Aorta (tissue), 5 donors: ENCODE measurements around the gene MBD6. TPM values are rescaled to one million over a fixed set of nuclear protein-coding genes. Genes with fewer than 3 reads are reported as not detected.

Experiments used
- ATAC-seq: fragments of 200-7000 bp; cut with Tn5 transposase; one replicate; pipeline ENCODE4 v1.9.1; 2022; ENCODE audit warnings: moderate library complexity; ENCODE audit not compliant: low FRiP score
- DNase-seq, 2 donors: peaks; one replicate each; pipeline ENCODE4 v3.0.0-alpha.2; 2020
- H3K27ac ChIP-seq, 2 donors: one replicate each; pipeline ENCODE4 v1.5.1; 2013; ENCODE audit warnings: low read length in 2 of 2, mild to moderate bottlenecking in 2 of 2, moderate library complexity in 2 of 2, control low read depth in 1 of 2, inconsistent platforms in 1 of 2, low read depth in 1 of 2
- H3K27me3 ChIP-seq, 2 donors: one replicate each; pipeline ENCODE4 v1.6.1; 2013; ENCODE audit warnings: control low read depth in 1 of 2, low read length in 1 of 2, mild to moderate bottlenecking in 1 of 2, moderate library complexity in 1 of 2; ENCODE audit not compliant: insufficient read depth in 2 of 2, control insufficient read depth in 1 of 2
- H3K36me3 ChIP-seq, 2 donors: one replicate each; pipeline ENCODE4 v1.6.1; 2013; ENCODE audit warnings: control low read depth in 1 of 2, low read length in 1 of 2, mild to moderate bottlenecking in 1 of 2; ENCODE audit not compliant: insufficient read depth in 2 of 2, control insufficient read depth in 1 of 2
- H3K4me1 ChIP-seq, 2 donors: one replicate each; pipeline ENCODE4 v1.6.1; 2013; ENCODE audit warnings: low read length in 2 of 2, control low read depth in 1 of 2, mild to moderate bottlenecking in 1 of 2, moderate library complexity in 1 of 2; ENCODE audit not compliant: insufficient read depth in 2 of 2, control insufficient read depth in 1 of 2
- H3K4me3 ChIP-seq, 2 donors: one replicate each; pipeline ENCODE4 v1.5.1; 2013; ENCODE audit warnings: low read length in 2 of 2, control low read depth in 1 of 2, mild to moderate bottlenecking in 1 of 2
- H3K9me3 ChIP-seq: one replicate; pipeline ENCODE4 v1.6.1; 2013; ENCODE audit warnings: mild to moderate bottlenecking, low read length; ENCODE audit not compliant: control insufficient read depth
- WGBS, 2 donors: extraction: QIAGEN DNeasy Blood & Tissue Kit; methylation state at CpG; one replicate each; pipeline ENCODE4 v1.1.7; 2013; 5-methylcytosine and 5-hydroxymethylcytosine counted together
- intact Hi-C, 2 donors: fragments of 100-400 bp; cut with DNase I; formaldehyde crosslinking; loops; one replicate each; pipeline versions ENCODE4 v1.14.2 to v1.15.0; 2022
- polyA plus RNA-seq, 2 donors: library from polyadenylated mRNA; stranded (reverse); fragments of 200-250 nt; gene quantifications; one replicate each; pipeline ENCODE4 v1.2.3, GENCODE V29; 2013
- total RNA-seq, 2 donors: library from RNA; stranded (reverse); fragmentation: NEBNext Ultra II Directional; extraction: Animal tissue kit (Norgen Biotek cat#: 25700); gene quantifications; one replicate each; pipeline ENCODE4 v1.2.1, GENCODE V29; 2021
- donor health status: healthy with polysubstance abuse.
- donor health status: Bipolar disorder and iron deficiency.
- donor health status: DM: no; HTN: no; CAD: no.
- donor health status: DM: no; HTN: no; CAD: no.
- donor health status: DM: yes; HTN: yes; CAD: no.

MBD6 gene
- total and polyA plus RNA-seq, 4 donors = 7.5 to 77.4 (median 69.2) TPM

DNA sequence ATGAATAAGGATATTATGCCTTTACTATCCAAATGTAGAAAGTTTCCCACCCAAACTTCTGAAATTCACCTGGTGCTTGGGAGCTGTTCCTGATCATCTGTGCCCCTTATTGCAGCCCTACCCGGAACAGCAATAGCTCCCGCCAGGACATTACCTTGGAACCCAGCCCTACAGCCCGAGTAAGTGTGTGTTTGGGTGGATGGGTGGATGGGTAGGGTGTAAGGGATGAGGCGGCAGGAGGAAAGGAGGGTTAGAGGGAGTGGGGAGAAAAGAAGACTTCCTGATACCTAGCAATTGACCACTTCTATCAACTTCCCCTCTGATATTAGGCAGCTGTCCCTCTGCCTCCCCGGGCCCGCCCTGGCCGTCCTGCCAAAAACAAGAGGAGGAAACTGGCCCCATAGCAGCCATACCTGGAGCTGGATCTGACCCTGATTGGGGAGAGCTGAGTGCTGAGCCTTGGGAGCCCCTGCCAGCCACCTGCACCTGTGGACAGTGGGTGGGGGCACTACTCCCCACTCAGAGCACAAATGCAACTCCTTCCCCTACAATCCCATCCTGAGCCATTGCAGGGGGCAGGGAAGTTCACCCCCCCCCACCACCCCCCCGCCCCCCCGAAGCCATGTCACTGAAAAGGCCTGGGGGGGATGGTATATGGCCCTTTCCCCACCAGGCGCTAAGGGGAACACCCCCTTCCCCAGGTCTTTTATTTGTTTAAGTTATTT is 6.4 kb downstream of the MBD6 start:
- peak in 1 of 2 donors; percentile 13 for DNase-seq
- WGBS, 2 donors = 64 to 65% methylated on average over 10 of the region's 10 CpGs
- Histone ChIP-seq H3K36me3 (peaks cover 5 to 15% of the 10 kb centered on the region in 2 donors), H3K4me1 (no peaks in the 10 kb centered on the region), H3K27me3 (no peaks in the 10 kb centered on the region), H3K9me3 (no peaks in the 10 kb centered on the region), H3K4me3 (no peak overlapping the region), H3K27ac (no peak overlapping the region)
- no peak for ATAC-seq
- intact Hi-C loops = no loop called here

DNA sequence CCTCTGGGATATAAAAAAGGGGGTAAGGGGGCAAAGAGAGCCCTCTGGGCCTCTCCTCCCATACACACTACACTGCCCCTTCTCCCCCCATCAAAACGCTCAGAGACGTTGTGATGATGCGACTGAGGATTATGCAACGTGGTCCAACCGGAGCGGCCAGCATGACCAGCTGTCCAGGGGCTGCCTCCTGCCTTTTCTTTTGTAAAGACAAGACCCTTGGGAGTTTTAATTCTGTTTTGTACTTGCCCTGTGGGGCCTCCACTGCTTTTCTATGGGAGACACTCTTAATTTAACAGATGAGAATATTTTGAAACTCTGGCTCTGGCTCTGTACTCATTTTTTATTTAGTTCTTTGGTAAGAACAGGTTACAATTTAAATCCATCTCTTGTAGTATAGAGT is 7.2 kb downstream of the MBD6 start:
- Histone ChIP-seq H3K4me3 (no peak overlapping the region), H3K4me1 (no peaks in the 10 kb centered on the region), H3K36me3 (peaks cover 5 to 19% of the 10 kb centered on the region in 2 donors), H3K27ac (no peak overlapping the region), H3K9me3 (no peaks in the 10 kb centered on the region), H3K27me3 (no peaks in the 10 kb centered on the region)
- no peak for DNase-seq
- 67% methylated on average over 6 of the region's 6 CpGs for WGBS, 2 donors
- intact Hi-C loops = no loop called here
- ATAC-seq = no peak

DNA sequence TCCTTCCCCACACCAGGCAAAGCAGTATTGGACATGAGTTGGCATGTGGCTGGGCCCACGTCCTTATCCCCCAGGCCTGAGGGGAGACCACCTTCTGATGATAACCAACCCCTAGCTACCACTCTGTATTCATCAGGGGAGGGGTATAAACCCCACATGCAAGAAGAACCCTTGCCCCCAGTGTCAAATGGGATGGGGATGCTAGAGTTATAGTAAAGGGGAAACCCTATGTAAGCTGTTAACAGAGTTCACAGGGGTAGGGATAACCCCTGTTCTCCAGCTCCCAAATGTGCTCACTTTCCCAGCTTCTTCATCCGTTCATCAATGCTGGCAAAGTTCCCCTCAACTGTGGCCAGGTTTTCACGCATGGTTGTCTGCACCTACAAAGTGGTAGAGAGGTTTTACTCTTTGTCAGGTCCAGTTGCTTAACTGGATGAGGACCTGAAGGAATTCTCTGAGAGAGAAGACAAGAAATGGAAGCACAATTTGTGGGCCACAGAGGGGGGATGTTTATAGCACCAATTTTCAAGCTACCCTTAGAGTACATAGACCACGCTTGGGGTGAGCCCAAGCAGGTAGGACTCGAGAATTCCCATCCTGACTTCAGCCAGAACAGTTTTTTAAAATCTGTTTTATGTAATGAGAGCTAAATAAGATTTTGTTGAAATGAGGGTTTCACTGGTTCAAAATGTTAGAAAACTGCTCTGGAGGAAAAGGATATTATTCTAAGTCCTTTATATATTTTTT is 7.9 kb downstream of the MBD6 start:
- Histone ChIP-seq H3K36me3 (peaks cover 5 to 22% of the 10 kb centered on the region in 2 donors), H3K4me3 (no peak overlapping the region), H3K27ac (no peak overlapping the region), H3K4me1 (no peaks in the 10 kb centered on the region), H3K27me3 (no peaks in the 10 kb centered on the region), H3K9me3 (no peaks in the 10 kb centered on the region)
- ATAC-seq (no peak), DNase-seq (no peak)
- intact Hi-C loops = no loop called here
- WGBS, 2 donors = 68% methylated on average over 5 of the region's 5 CpGs

DNA sequence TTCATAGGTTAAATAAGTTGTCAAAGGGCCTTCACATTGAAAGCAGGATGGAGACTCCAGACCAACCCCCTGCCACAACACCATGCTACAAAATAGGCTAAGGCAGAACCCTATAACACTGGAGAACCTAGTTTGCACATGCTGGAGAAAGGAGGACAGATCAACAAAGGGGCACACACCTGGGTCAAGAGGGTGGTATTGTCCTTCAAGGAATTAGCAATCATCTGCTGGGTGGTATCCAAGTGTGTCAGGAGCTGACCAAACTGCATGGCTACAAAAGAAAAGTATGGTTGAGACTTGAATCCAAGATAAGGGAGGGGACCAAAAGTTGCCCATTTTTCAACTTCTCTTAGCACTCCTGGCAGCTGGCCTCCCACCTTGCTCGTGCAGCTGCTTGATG is 9.2 kb downstream of the MBD6 start:
- Histone ChIP-seq H3K36me3 (peaks cover 5 to 20% of the 10 kb centered on the region in 2 donors), H3K4me1 (no peaks in the 10 kb centered on the region), H3K27ac (no peak overlapping the region), H3K4me3 (no peak overlapping the region), H3K9me3 (no peaks in the 10 kb centered on the region), H3K27me3 (no peaks in the 10 kb centered on the region)
- no peak for DNase-seq
- no peak for ATAC-seq
- intact Hi-C loops = no loop called here
- 68 to 71% methylated on average over 1 of the region's 1 CpG for whole genome bisulfite sequencing, 2 donors

DNA sequence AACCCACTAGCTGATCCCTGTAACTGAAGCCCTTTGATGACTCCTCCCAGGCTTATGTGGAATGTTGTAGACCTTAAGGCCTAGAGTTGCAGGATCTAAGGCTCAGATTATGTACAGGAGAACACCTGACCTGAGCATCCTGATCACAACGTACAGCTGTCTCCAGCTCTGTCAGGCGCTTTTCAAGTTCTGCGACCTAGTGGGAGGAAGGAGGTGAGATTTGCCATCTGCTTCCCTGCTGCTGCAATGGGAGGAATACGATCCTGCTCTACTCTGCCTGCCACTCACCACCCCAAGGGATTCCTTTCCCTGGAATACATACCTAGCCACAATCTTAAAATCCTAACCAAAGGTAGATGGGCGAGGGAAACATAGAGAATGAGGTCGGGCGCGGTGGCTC is 10.5 kb downstream of the MBD6 start:
- no peaks in the 10 kb centered on the region for H3K27me3 ChIP-seq
- 91 to 93% methylated on average over 8 of the region's 8 CpGs for WGBS, 2 donors
- no peak for DNase-seq
- H3K36me3 ChIP-seq = peaks cover 7 to 20% of the 10 kb centered on the region in 2 donors
- ATAC-seq = no peak
- no peaks in the 10 kb centered on the region for H3K9me3 ChIP-seq
- H3K4me3 ChIP-seq = no peak overlapping the region
- intact Hi-C loops = no loop called here
- H3K4me1 ChIP-seq = no peaks in the 10 kb centered on the region
- H3K27ac ChIP-seq = no peak overlapping the region

DNA sequence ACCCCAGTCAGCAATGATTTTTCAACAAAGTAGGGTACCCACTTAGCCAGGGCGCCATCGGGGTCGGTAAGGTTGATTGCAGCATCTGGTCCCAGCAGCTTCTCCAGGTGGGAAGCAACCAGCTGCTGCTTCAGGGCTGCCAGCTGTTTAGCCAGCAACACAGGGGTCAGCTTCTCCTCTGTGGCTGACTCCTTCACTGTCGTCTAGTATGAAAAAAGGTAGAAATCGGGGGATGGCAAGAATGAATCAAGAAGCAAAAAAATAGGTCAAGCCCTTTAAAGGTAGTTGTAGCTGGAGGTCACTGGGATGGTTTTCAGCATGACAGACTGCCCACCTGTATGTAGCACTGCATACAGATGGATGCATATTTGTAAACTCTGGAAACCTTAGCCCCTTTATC is 11.6 kb downstream of the MBD6 start:
- Histone ChIP-seq H3K9me3 (no peaks in the 10 kb centered on the region), H3K4me3 (no peak overlapping the region), H3K27ac (no peak overlapping the region), H3K36me3 (peaks cover 7 to 23% of the 10 kb centered on the region in 2 donors), H3K4me1 (no peaks in the 10 kb centered on the region), H3K27me3 (no peaks in the 10 kb centered on the region)
- intact Hi-C loops = no loop called here
- 93 to 97% methylated on average over 5 of the region's 5 CpGs for WGBS, 2 donors
- DNase-seq (no peak), ATAC-seq (no peak)

DNA sequence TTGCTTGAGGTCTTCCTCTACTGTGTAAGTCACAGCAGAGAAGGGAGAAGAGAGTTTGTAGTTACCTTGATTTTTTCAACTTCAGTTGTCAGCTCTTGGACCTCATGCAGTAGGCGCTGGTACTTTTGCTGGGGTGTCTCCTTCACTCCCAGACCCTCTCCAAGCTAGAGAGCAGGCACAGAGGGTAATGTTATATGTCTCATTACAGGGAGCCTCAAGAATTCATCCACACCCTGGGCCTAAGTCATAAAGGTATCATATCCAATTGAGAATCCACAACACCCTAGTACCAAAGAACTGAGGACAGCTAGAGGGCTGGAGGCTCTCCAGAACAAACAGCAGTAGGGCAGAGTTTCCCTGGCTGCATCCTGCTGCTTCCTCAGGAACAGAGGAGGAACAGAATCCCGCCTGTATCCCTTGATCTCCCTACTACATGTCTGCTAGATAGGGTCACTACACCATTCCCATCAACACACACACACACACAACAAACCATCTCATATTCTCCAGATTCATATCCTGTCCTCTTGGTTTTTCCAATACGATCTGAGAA is 12.4 kb downstream of the MBD6 start:
- no peaks in the 10 kb centered on the region for H3K4me1 ChIP-seq
- H3K36me3 ChIP-seq = peaks cover 10 to 23% of the 10 kb centered on the region in 2 donors
- H3K27me3 ChIP-seq = no peaks in the 10 kb centered on the region
- ATAC-seq (no peak), DNase-seq (no peak)
- 86 to 90% methylated on average over 3 of the region's 3 CpGs for WGBS, 2 donors
- no peak overlapping the region for H3K27ac ChIP-seq
- intact Hi-C loops = no loop called here
- no peaks in the 10 kb centered on the region for H3K9me3 ChIP-seq
- H3K4me3 ChIP-seq = no peak overlapping the region

DNA sequence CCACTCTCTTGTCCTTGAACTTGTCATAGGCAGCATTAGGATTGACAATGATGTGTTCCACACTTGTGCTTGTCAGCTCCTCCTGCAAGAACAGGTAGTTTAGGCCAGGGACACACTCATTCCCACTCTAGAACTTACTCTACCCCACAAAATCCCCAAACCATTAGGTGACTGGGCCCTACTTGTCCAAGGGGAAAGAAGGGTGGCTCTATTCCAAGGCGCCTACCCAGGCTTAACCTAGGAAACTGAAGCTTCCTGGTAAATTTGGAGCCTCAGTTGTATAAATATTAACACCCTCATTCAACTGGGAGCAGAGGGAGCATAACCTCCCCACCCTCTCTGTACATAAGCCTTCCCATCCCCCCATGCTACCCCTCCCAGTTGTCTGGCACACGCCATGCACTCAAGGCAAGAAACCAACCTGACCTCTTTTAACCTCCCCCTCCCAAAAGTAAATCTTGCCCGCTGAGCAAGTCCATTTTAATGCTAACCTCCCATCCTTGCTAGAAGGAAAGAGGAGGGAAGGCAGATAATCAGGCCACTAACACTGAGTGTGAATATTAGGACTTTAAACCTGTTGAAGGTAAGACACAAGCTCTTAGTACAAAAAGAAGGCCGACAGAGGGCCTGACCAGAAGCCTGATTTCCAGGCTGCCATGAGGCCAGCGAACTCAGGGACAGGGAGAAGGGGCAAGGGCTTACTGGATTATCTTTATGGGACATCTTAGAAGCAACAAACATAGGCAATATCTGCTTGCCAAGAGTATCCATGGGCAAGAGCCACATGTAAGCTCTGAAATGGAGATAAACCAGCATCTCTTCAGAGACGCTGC is 13.4 kb downstream of the MBD6 start:
- Histone ChIP-seq H3K36me3 (peaks cover 10 to 23% of the 10 kb centered on the region in 2 donors), H3K4me3 (no peak overlapping the region), H3K4me1 (no peaks in the 10 kb centered on the region), H3K9me3 (no peaks in the 10 kb centered on the region), H3K27ac (no peak overlapping the region), H3K27me3 (no peaks in the 10 kb centered on the region)
- intact Hi-C loops = no loop called here
- ATAC-seq (no peak), DNase-seq (no peak)
- 70 to 75% methylated on average over 6 of the region's 6 CpGs for WGBS, 2 donors
